HG03135 (cell line): ENCODE results near the gene INPPL1.
"Not testable (repeated sequence)": the region's sequence is repeated elsewhere in the genome, so short reads cannot be mapped to it uniquely, and the experiment has no call there.

ENCODE experiments used
- ATAC-seq: cut with Tn5 transposase; IDR thresholded peaks from one replicate; pipeline ENCODE4 v1.9.1; 2021; ENCODE audit warnings: mild to moderate bottlenecking, moderate library complexity; ENCODE audit not compliant: unreplicated experiment

Gene INPPL1, protein sequence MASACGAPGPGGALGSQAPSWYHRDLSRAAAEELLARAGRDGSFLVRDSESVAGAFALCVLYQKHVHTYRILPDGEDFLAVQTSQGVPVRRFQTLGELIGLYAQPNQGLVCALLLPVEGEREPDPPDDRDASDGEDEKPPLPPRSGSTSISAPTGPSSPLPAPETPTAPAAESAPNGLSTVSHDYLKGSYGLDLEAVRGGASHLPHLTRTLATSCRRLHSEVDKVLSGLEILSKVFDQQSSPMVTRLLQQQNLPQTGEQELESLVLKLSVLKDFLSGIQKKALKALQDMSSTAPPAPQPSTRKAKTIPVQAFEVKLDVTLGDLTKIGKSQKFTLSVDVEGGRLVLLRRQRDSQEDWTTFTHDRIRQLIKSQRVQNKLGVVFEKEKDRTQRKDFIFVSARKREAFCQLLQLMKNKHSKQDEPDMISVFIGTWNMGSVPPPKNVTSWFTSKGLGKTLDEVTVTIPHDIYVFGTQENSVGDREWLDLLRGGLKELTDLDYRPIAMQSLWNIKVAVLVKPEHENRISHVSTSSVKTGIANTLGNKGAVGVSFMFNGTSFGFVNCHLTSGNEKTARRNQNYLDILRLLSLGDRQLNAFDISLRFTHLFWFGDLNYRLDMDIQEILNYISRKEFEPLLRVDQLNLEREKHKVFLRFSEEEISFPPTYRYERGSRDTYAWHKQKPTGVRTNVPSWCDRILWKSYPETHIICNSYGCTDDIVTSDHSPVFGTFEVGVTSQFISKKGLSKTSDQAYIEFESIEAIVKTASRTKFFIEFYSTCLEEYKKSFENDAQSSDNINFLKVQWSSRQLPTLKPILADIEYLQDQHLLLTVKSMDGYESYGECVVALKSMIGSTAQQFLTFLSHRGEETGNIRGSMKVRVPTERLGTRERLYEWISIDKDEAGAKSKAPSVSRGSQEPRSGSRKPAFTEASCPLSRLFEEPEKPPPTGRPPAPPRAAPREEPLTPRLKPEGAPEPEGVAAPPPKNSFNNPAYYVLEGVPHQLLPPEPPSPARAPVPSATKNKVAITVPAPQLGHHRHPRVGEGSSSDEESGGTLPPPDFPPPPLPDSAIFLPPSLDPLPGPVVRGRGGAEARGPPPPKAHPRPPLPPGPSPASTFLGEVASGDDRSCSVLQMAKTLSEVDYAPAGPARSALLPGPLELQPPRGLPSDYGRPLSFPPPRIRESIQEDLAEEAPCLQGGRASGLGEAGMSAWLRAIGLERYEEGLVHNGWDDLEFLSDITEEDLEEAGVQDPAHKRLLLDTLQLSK

DNA sequence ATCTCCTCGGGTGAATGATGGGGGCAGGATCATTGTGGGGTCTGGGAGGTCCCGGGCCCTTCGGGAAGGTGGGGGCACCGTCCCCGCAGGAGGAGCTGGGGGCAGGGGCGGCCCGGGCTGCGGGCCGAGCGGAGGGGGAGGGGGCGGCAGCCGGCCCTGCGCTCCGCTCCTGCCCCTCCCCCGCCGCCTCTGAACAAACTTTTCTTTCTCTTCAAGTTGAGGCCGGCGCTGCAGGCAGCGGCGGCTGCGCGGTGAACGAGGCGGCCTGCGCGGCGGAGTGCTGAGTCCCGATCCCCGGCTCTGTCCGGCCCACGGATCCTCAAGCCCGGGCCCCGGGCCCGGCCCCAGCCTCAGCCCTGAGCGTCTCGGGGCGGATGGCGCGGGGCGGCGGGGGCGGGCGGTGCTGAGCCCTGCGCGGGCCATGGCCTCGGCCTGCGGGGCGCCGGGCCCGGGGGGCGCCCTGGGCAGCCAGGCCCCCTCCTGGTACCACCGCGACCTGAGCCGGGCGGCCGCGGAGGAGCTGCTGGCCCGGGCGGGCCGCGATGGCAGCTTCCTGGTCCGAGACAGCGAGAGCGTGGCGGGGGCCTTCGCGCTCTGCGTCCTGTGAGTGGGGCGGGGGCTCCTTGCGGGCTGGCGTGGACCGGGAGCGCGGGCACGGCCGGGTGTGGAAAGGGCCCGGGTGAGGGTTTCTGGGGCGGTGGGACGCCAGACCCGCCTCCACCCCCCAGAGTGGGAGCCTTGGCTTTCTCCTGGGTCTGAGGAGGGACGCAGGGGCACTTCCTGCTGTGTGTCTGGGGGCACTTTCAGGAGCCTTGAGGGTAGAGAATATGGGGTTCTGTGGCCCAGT lies at the start of gene INPPL1:
Gene INPPL1 (plus strand): TSS at position 204 of the 847 bp plus-strand sequence. CDS start 218 bp downstream, at position 422.
- ATAC-seq: no peak

DNA sequence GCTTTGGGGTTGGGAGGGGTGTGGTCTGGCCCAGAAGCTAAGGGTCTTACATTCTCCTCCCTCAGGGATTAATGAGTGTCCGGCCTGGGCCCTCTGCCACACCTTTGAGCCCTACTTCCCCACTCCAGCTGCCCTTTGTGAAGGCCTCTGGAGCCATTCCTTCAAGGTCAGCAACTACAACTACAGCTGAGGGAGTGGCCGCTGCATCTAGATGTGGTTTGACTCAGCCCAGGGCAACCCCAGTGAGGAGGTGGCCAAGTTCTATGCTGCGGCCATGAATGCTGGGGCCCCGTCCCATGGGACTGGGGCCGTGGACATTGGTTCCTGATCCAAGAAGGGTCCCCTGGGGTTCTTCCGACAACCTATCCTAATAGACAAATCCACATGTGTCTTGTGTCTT lies 46.9 kb upstream of the INPPL1 start:
- no peak for ATAC-seq

DNA sequence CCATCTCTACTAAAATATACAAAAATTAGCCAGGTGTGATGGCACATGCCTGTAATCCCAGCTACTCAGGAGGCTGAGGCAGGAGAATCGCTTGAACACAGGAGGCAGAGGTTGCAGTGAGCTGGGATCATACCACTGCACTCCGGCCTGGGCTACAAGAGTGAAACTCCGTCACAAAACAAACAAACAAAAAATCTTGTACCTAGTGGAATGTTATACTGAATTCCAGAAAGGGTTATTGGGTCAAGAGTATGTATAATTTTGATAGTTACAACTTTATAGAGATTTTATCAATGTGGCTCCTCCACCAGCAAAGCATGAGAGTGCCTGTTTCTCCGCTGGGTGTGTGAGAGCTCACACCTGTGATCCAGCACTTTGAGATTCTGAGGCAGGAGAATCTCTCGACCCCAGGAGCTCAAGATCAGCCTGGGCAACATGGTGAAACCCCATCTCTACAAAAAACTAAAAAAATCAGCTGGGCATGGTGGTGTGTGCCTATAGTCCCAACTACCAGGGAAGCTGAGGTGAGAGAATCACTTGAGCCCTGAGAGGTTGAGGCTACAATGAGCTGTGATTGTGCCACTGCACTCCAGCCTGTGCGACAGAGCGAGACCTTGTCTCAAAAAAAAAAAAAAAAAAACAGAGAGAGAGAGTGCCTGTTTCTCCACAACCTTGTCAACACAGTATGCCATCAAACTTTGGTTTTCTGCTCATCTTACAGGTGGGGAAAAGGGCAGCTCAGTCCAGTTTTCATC lies 45.3 kb upstream of the INPPL1 start:
- ATAC-seq: no peak

DNA sequence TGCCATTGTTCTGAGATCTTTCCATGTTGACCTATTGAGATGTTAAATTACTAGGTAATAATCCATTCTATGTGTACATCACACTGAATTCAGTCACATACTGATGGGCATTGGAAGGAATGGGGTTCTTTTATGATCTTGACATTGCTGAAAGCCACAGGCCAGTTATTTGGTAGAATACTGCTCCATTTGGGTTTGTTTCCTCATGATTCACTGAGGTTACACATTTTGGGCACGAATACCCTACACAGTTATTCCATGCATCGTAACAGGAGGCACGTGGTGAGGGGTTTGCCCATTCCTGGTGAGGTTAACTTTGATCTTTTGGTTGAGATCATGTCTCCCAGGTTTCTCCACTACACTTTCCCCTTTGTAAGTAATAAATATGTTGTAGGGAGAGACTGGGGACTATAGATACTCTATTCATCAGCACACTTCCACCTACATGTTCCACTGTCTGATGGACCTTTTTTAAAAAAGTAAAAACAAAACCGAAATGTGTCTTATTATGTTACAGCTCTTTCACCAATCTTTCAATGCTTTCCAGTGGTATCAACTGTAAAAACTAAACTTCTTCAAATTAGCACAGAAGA lies 44.7 kb upstream of the INPPL1 start:
- ATAC-seq: no peak

DNA sequence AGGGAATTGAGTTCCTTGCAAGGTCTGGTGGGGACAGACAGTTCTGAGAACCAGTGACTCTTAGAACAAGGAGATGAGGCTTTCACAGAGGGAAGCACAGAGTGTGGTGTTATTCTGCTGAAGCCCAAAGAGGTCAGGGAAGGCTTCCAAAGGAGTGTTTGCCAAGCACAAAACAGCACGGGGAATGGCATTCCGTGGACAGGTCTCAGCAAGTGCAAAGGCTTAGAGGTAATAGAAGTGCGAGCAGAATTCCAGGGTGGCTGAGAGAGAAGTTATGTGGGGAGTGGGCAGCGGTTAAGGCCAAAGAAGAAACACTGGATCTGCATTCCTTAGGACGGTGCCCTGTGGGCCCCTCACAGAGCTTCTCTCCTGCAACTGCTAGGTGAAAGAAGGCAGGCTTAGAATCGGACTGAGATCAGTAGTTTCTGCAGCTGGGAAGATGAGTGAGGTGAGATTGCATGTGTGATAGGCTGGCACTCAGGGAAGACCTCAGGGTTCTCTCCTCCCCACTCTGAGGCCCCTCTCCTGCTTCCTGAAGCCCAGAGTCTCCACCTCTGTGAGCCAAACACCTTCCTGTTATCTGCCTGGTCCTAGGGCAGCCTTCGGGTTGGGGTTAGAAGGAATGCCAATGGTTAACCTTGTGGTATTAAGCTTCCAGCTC lies 43.5 kb upstream of the INPPL1 start:
- not testable (repeated sequence) for ATAC-seq

DNA sequence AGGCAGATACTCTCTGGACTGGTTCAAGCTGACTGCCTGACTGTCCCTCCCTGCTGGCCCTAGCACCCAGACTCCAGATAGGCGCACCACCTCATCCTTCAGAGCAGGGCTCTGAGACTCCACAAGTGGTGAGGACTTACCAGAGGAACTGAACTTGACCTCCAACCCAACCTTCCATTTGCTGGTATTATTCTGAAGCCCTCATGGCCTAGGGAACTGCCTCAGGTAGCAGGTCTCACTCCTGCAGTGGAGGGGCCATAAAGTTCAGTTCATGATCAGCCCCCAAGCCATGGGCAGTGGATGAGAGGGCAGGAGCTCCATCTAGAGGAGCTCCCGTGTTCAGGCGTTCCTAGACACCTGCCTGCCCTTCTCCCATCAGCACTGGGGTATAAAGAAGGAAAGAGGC lies 43.0 kb upstream of the INPPL1 start:
- not testable (repeated sequence) for ATAC-seq

DNA sequence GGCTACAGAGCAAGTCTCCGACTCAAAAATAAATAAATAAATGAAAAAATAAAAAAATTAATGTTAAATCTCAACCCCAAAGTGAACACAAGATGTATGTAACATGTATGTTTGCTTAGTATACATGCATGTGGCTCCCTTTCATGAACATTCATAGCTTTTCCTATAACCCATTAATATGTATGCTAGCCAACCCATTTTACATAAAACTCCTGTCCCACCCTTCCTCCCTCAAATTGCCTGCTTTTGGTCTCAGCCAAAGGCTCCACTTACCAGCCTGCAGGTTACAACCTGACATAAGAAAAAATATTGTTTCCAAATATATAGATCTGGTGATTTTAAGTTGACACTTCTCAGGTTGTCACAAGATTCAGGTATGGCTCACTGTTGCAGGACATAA lies 36.3 kb upstream of the INPPL1 start:
- no peak for ATAC-seq

DNA sequence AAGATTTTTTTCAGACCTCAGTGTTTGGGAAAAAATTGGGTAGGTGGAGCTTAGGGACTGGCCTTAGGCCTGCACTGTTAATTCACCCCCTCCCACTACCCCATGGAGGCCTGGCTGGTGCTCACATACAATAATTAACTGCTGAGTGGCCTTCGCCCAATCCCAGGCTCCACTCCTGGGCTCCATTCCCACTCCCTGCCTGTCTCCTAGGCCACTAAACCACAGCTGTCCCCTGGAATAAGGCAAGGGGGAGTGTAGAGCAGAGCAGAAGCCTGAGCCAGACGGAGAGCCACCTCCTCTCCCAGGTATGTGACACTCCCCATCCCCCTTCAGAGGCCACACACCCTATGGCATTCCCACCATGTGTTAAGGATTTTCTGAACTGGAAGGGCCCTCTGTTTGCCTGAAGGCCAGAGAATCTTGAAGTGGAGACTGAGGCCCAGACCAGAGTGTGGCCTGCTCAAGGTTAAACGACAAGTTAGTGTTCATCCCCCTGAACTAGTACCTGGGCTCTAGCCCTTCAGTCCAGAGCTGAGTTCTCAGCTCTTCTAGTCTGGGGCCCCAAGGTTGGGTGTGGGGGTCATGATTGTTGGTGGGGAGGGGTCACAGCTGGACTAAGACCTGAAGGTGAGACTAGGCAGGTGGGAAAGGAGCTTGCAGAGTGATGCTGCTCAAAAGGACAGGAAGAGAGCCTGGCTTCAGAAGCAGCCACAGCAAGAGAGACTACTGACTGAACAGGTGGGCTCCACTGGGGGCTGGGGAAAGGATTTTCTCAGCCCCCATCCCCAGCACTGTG lies 34.9 kb upstream of the INPPL1 start:
- ATAC-seq: no peak

DNA sequence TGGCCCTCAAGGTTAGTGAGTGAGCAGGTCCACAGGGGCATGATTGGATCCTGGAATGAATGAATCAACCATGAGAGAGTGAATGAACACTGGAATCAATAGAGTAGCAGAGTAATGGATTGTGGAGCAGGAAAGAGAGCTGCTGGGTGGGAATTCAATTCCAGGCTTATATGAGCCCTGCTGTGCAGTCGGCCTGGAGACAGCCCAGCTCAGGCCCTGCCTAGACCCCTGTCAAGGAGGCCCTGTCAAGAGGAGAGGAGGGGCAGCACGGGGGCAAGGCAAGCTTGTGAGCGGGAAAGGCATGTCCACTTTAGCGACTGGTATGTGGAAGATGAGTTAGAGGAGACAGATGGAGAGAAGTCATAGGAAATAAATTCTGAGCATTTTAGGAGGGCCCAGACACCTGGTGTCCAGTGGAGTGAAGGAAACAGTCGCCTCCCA lies 33.9 kb upstream of the INPPL1 start:
- ATAC-seq: no peak

DNA sequence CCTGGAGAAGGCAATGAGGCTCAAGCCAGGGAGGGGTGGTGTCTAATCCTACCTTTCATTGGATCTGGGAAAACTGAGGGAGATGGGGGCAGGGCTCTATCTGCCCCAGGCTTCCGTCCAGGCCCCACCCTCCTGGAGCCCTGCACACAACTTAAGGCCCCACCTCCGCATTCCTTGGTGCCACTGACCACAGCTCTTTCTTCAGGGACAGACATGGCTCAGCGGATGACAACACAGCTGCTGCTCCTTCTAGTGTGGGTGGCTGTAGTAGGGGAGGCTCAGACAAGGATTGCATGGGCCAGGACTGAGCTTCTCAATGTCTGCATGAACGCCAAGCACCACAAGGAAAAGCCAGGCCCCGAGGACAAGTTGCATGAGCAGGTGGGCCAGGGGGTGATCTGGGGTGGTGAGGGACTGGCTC lies 32.6 kb upstream of the INPPL1 start, which contains the start of gene FOLR1:
Gene FOLR1 (plus strand): TSS at position 180 of the 421 bp plus-strand sequence. CDS start 34 bp downstream, at position 214.
- ATAC-seq: no peak

DNA sequence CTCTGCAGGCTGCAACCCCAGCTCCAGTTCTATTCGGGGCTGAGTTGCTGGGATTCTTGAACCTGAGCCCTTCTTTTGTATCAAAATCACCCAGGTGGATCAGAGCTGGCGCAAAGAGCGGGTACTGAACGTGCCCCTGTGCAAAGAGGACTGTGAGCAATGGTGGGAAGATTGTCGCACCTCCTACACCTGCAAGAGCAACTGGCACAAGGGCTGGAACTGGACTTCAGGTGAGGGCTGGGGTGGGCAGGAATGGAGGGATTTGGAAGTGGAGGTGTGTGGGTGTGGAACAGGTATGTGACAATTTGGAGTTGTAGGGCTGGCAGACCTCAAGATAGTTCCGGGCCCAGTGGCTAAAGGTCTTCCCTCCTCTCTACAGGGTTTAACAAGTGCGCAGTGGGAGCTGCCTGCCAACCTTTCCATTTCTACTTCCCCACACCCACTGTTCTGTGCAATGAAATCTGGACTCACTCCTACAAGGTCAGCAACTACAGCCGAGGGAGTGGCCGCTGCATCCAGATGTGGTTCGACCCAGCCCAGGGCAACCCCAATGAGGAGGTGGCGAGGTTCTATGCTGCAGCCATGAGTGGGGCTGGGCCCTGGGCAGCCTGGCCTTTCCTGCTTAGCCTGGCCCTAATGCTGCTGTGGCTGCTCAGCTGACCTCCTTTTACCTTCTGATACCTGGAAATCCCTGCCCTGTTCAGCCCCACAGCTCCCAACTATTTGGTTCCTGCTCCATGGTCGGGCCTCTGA lies 28.9 kb upstream of the INPPL1 start:
- ATAC-seq: no peak

DNA sequence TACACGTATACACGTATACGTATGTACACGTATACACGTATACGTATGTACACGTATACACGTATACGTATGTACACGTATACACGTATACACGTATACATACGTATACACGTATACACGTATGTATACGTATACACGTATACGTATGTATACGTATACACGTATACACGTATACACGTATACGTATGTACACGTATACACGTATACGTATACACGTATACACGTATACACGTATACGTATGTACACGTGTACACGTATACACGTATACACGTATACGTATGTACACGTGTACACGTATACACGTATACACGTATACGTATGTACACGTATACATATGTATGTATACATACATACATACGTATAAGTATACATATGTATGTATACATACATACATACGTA lies 23.1 kb upstream of the INPPL1 start:
- not testable (repeated sequence) for ATAC-seq

DNA sequence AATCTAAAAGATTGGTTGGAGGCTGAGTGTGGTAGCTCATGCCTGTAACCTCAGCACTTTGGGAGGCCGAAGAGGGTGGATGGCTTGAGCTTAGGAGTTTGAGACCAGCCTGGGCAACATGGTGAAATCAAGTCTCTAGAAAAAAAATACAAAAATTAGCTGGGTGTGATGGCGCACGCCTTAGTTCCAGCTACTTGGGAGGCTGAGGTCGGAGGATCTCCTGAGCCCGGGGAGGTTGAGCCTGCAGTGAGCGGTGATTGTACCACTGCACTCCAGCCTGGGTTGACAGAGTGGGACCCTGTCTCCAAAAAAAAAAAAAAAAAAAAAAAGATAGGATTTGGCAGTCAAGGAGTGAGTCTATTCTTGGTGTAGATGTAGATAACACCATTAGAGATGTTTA lies 22.0 kb upstream of the INPPL1 start:
- ATAC-seq: no peak

DNA sequence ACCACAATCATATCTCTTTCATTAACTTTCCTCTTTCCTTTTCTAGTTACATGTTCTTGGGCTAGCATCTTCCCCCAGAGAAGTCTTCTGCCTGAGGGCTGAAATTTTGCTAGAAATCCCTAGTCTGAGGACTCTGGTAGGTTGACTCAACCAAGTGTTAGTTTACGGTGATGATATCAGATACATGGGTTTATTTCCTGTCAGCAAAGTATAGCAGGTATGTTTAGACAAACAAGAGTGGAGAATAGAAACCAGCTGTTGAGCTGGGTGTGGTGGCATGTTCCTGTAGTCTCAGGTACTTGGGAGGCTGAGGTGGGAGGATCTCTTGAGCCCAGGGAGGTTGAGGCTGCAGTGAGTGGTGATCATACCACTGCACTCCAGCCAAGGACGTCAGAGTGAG lies 21.4 kb upstream of the INPPL1 start:
- no peak for ATAC-seq

DNA sequence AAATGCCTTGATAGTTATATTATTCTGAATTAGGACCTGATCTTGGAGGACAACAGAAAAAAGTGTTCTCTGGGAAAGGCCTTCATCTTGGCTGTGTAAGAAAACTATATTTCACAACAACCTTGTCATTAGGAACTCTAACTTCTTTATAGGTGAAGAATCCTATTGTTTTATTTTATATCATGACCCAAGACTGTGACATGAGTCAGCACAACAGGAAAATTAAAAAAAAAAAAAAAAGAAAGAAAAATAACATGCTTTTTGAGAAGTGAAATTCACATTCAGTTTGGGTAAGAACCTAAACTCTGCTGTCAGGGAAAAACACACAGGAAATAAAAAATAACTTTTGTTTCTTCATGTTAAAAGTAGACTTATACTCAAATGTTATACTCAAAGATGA lies 19.7 kb upstream of the INPPL1 start:
- no peak for ATAC-seq

DNA sequence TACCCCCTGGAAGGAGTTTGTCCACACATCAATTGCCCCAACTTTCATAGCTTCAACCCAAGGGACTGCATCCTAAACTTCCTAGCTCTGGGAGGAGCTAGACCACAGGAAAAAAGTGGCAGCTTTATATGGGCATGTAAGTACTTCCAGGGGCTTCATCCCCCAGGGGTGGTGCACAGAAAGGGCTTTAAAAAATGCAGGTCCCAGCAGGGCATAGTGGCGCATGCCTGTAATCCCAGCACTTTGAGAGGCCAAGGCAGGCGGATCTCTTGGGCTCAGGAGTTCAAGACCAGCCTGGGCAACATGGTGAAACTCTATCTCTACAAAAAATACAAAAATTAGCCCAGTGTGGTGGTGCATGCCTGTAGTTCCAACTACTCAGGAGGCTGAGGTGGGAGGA lies 17.8 kb upstream of the INPPL1 start:
- not testable (repeated sequence) for ATAC-seq

DNA sequence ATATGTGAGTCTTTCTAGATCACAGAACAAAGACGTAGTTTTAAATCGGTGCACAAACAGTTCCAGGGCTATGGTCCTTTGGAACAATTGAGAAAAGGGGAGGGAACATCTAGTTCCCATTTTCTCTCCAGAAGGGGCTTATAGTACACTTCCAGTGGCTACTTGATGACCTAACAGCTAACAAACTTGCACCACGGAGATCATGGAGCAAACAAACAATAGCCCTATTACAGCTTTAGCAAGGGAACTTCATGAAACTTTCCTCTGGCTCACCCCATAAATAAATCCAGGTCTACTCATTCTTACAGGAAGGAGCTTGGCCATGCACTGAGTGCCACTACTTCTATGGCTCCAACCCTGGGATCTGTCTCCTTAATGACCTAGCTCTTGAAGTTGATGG lies 16.3 kb upstream of the INPPL1 start:
- ATAC-seq: no peak
